HepG2 (cell line): ENCODE data around the gene EEF1AKMT3. TPM values are rescaled to one million over a fixed set of nuclear protein-coding genes. Genes with fewer than 3 reads are reported as not detected.

Experiments
- ARID4A ChIP-seq: sonication (generic); formaldehyde crosslinking; IDR thresholded peaks from 2 replicates; pipeline ENCODE4 v1.5.0; 2020; ENCODE audit warnings: mild to moderate bottlenecking, missing genetic modification reagents, borderline replicate concordance
- BORCS8-MEF2B ChIP-seq: sonication (generic); formaldehyde crosslinking; IDR thresholded peaks from 2 replicates; pipeline ENCODE4 v1.8.0; 2022; ENCODE audit warnings: mild to moderate bottlenecking, missing genetic modification reagents
- HINFP ChIP-seq: sonication (generic); formaldehyde crosslinking; IDR thresholded peaks from 2 replicates; pipeline ENCODE4 v1.4.0; 2020; ENCODE audit warnings: low read depth, mild to moderate bottlenecking, missing genetic modification reagents
- NCOA2 ChIP-seq: sonication (generic); formaldehyde crosslinking; IDR thresholded peaks from 2 replicates; pipeline ENCODE4 v1.8.0; 2022; ENCODE audit warnings: inconsistent platforms
- NFIB ChIP-seq: sonication (generic); formaldehyde crosslinking; IDR thresholded peaks from 2 replicates; pipeline ENCODE4 v1.9.0; 2021; ENCODE audit warnings: missing genetic modification reagents, mild to moderate bottlenecking, borderline replicate concordance
- NFKB2 ChIP-seq: sonication (generic); formaldehyde crosslinking; IDR thresholded peaks from 2 replicates; pipeline ENCODE4 v1.4.0; 2020; ENCODE audit warnings: missing genetic modification reagents, borderline replicate concordance
- SAP130 ChIP-seq: IDR thresholded peaks from 2 replicates; pipeline ENCODE4 v1.6.1; 2016; ENCODE audit warnings: low read depth
- YEATS4 ChIP-seq: sonication (generic); formaldehyde crosslinking; IDR thresholded peaks from 2 replicates; pipeline ENCODE4 v1.4.0; 2020; ENCODE audit warnings: missing genetic modification reagents, borderline replicate concordance
- ZNF549 ChIP-seq: sonication (generic); formaldehyde crosslinking; IDR thresholded peaks from 2 replicates; pipeline ENCODE4 v1.5.0; 2020; ENCODE audit warnings: missing genetic modification reagents
- ZNF574 ChIP-seq: sonication (generic); formaldehyde crosslinking; IDR thresholded peaks from 2 replicates; pipeline ENCODE4 v1.4.0; 2020; ENCODE audit warnings: missing genetic modification reagents
- ZNF709 ChIP-seq: sonication (generic); formaldehyde crosslinking; IDR thresholded peaks from 2 replicates; pipeline ENCODE4 v1.5.0; 2020; ENCODE audit warnings: mild to moderate bottlenecking, missing genetic modification reagents
- ZNF710 ChIP-seq: sonication (generic); formaldehyde crosslinking; IDR thresholded peaks from 2 replicates; pipeline ENCODE4 v1.5.0; 2020; ENCODE audit warnings: mild to moderate bottlenecking, missing genetic modification reagents, borderline replicate concordance
- ZNF768 ChIP-seq: sonication (generic); formaldehyde crosslinking; IDR thresholded peaks from 2 replicates; pipeline ENCODE4 v1.4.0; 2020; ENCODE audit warnings: missing genetic modification reagents
- ZZZ3 ChIP-seq: sonication (generic); formaldehyde crosslinking; IDR thresholded peaks from 2 replicates; pipeline ENCODE4 v1.4.0; 2020; ENCODE audit warnings: missing genetic modification reagents, mild to moderate bottlenecking, borderline replicate concordance
- polyA plus RNA-seq, 8 experiments: library from polyadenylated mRNA; depleted of rRNA in 3 of 8; stranded (reverse) in 7 of 8; unstranded in 1 of 8; fragments of >200 nt; fragmentation: Illumina TruSeq in 4 of 8; extraction: Trizol in 4 of 8; gene quantifications; 2 replicates each; pipeline versions ENCODE4 v1.2.1 to v1.2.3, GENCODE V29; 2011 to 2016; ENCODE audit warnings: low read depth in 4 of 8, missing spikeins in 1 of 8, mixed read lengths in 1 of 8; ENCODE audit not compliant: insufficient read depth in 1 of 8
- total RNA-seq, 5 experiments: library from RNA; depleted of rRNA; stranded (reverse); fragments of >200 nt; fragmentation: Illumina TruSeq; extraction: Trizol; gene quantifications; 2 replicates each; pipeline ENCODE4 v1.2.3, GENCODE V29; 2016; ENCODE audit warnings: low read depth in 1 of 5
- TF ChIP-seq, protein P1 (sequence below): sonication (generic); formaldehyde crosslinking; IDR thresholded peaks from 2 replicates; pipeline ENCODE4 v1.4.0; 2020; ENCODE audit warnings: missing genetic modification reagents

The EEF1AKMT3 gene
- total and polyA plus RNA-seq, 2 of the 13 experiments (the other 11 are each of a cell fraction or from before 2014, with no cell fraction given), result 4.7 to 11.4 TPM

DNA sequence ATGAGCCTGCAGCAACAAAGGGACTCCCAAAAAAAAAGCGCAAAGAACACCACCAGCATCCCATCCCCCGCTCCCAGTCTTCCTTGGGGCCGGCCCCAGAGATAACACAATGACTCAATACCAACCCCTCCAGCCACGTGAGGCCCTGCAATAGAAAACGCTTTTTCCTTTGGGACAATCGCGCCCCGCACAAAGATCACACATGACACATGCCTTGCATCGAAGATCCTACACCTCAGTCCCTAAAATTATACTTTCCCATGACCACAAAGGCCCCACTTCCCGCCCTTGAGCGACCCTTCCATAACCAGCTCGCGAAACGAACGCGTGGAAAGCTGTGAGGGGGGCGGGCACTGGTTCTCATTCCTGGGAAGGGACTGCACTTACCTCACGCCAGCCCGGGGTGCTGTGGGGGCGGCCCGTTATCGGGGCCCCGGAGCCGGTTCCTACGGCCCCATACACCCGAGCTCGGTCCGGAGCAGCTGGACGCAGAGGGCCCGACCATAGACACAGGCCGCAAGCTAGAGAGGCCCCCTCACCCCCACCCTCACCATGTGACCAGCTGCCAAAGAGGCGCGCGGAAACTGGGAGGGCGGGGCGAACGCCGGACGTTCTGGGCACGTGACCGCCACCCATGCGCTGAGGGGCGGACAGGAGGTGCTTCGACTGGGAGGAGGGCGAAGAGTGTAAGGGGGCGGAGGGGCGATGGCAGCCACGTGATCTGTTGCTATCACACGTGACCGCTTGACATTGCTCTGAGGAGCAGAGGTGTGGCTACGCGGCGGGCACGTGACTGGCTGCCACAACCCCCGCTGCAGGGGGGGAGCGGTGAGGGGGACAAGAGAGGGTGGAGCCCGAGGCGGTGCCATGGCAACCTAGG, 20.4 kb upstream of the EEF1AKMT3 start, which contains the start of gene CDK4 (continued):
- TF ChIP-seq ZNF710 (peak; percentile 66; the same call in 1 of the 2 replicates), ZNF709 (peak; percentile 98), NFIB (CRISPR knock-in tag) (no peak), HINFP (CRISPR knock-in tag) (peak; percentile 70), YEATS4 (peak; percentile 95), BORCS8-MEF2B (CRISPR knock-in tag) (peak; percentile 71), ZNF768 (CRISPR knock-in tag) (peak; percentile 50), ZNF549 (CRISPR knock-in tag) (no peak), ZNF574 (CRISPR knock-in tag) (peak; percentile 99), NFKB2 (CRISPR knock-in tag) (peak; percentile 97; the same call in 1 of the 2 replicates), ZZZ3 (CRISPR knock-in tag) (peak; percentile 94; the same call in 1 of the 2 replicates), NCOA2 (CRISPR knock-in tag) (peak; percentile 52; the same call in 1 of the 2 replicates), SAP130 (CRISPR knock-in tag) (peak; percentile 99), ARID4A (CRISPR knock-in tag) (peak; percentile 98)
- TF ChIP-seq, protein P1, sequence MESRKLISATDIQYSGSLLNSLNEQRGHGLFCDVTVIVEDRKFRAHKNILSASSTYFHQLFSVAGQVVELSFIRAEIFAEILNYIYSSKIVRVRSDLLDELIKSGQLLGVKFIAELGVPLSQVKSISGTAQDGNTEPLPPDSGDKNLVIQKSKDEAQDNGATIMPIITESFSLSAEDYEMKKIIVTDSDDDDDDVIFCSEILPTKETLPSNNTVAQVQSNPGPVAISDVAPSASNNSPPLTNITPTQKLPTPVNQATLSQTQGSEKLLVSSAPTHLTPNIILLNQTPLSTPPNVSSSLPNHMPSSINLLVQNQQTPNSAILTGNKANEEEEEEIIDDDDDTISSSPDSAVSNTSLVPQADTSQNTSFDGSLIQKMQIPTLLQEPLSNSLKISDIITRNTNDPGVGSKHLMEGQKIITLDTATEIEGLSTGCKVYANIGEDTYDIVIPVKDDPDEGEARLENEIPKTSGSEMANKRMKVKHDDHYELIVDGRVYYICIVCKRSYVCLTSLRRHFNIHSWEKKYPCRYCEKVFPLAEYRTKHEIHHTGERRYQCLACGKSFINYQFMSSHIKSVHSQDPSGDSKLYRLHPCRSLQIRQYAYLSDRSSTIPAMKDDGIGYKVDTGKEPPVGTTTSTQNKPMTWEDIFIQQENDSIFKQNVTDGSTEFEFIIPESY (CRISPR knock-in tag), result peak; percentile 64; the same call in 1 of the 2 replicates
